HFF-Myc (cell line): Measurements from ENCODE around the gene NPC1.

Experiments used
- DNase-seq: peaks from one replicate; pipeline ENCODE4 v3.0.0-alpha.2; 2011; ENCODE audit warnings: low read depth; ENCODE audit errors: extremely low read depth
- H3K4me3 ChIP-seq: replicated peaks from 2 replicates; pipeline ENCODE4 v1.5.1; 2011; ENCODE audit warnings: low read depth, mild to moderate bottlenecking, control low read depth, low read length
- TF ChIP-seq, protein P1 (sequence below): IDR thresholded peaks from 2 replicates; pipeline ENCODE4 v1.5.1; 2012; ENCODE audit warnings: mild to moderate bottlenecking, low read depth, low read length, control low read depth; ENCODE audit errors: missing control alignments

The NPC1 gene

GRCh38 chr18:23528580-23529472 is 57.5 kb downstream of the NPC1 start:
- no peak overlapping the region for H3K4me3 ChIP-seq
- peak; percentile 53 for DNase-seq
- TF ChIP-seq, protein P1, sequence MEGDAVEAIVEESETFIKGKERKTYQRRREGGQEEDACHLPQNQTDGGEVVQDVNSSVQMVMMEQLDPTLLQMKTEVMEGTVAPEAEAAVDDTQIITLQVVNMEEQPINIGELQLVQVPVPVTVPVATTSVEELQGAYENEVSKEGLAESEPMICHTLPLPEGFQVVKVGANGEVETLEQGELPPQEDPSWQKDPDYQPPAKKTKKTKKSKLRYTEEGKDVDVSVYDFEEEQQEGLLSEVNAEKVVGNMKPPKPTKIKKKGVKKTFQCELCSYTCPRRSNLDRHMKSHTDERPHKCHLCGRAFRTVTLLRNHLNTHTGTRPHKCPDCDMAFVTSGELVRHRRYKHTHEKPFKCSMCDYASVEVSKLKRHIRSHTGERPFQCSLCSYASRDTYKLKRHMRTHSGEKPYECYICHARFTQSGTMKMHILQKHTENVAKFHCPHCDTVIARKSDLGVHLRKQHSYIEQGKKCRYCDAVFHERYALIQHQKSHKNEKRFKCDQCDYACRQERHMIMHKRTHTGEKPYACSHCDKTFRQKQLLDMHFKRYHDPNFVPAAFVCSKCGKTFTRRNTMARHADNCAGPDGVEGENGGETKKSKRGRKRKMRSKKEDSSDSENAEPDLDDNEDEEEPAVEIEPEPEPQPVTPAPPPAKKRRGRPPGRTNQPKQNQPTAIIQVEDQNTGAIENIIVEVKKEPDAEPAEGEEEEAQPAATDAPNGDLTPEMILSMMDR, result no peak

GRCh38 chr18:23526501-23527063 is 59.7 kb downstream of the NPC1 start:
- DNase-seq, result no peak
- TF ChIP-seq, protein P1, result no peak
- no peak overlapping the region for H3K4me3 ChIP-seq

DNA sequence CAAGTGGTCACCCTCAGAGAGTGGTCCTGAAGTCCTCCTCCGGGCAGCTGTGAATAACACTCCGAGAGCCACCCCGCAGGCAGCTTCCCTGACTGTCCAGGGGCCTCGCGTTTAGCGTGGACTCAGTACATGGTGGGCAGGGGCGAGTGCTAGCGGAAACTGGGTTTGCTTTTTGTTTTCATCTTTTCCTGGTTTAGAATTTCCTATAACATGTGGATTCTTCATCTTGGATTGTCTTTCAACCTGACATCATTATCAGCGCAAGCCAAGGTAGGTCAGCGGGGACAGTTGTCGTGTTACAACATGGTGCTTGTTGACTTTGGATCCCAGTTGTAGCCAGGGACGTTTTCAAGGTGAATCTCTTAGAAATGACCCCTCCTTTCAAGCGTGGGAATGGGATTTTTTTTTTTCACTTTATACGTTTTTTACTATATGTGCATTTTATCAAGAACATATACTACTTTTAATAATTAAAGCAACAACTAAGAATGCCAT is 62.0 kb downstream of the NPC1 start:
- H3K4me3 ChIP-seq, result no peak overlapping the region
- no peak for DNase-seq
- TF ChIP-seq, protein P1, result no peak

DNA sequence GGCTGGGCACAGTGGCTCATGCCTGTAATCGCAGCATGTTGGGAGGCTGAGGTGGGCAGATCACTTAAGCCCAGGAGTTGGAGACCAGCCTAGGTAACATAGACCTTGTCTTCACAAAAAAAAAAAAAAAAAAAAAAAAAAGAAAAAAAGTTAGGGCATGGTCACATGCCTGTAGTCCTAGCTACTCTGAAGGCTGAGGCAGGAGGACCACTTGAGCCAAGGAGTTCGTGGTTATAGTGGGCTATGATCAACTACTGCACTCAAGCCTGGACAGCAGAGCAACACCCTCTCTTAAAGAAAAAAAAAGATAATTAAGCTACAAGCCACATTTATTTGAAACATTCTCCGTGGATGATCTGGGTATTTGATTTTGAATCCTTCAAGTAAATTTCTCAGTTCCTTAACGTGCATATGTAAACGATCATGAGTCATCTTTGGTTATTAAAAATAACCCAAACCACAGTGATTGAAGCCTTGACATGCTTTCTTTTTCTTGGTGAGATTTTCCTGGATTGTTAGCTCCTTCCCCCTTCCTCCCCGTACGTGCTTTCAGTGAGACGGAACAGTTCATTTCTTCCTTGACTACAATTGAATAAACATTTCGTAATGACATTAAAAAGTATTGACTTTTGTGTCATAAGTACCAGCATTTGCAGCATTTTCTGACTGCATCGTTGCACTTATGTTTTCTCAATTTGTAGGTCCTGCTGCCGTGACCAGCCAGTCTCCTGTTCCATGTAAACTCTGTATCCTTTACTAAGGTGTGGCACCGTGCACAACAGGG is 62.7 kb downstream of the NPC1 start:
- H3K4me3 ChIP-seq, result no peak overlapping the region
- DNase-seq, result no peak
- TF ChIP-seq, protein P1, result no peak

DNA sequence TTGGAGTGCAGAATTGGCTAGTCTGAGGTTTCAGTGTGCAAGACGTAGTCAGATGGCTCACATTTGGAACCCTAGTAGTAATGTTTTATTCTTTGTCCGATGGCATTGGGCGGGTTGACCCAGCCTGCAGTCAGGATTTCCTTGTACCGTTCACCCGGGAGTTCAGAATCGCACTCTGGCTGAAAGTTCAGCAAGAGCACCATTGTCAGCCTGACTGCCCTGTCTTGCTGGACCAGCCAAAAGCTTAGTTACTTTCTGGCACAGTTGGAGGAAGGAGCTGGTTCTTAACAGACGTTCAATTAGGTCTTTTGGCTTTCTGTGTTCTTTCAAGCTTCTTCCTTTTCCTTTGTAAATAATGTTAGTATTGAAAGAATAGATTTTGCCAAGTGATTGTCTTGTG is 64.4 kb downstream of the NPC1 start:
- TF ChIP-seq, protein P1, result no peak
- no peak overlapping the region for H3K4me3 ChIP-seq
- no peak for DNase-seq

- TF ChIP-seq, protein P1, result no peak
- DNase-seq, result no peak
Measured at GRCh38 chr18:23521271-23521670, 65.0 kb downstream of the NPC1 start.

More at GRCh38 chr18:23521271-23521670, 65.0 kb downstream of the NPC1 start:
- no peak overlapping the region for H3K4me3 ChIP-seq
